K562 (cell line): ENCODE data around the gene YPEL1. TPM values are rescaled to one million over a fixed set of nuclear protein-coding genes. Genes with fewer than 3 reads are reported as not detected.

Experiments used
- BACH1 ChIP-seq: fragments of 200-800 bp; sonication (Bioruptor generic); IDR thresholded peaks from 2 replicates; pipeline ENCODE4 v1.6.1; 2016; ENCODE audit warnings: missing genetic modification characterization, missing compliant biosample characterization
- BRD4 ChIP-seq: fragments of 200-600 bp; sonication (generic); IDR thresholded peaks from 2 replicates; pipeline ENCODE4 v1.6.1; 2017; ENCODE audit warnings: inconsistent platforms
- BRF2 ChIP-seq: IDR thresholded peaks from 3 replicates; pipeline ENCODE4 v1.6.1; 2011; ENCODE audit warnings: borderline replicate concordance, mild to moderate bottlenecking; ENCODE audit not compliant: insufficient read length, insufficient read depth
- DNMT1 ChIP-seq: fragments of 450-650 bp; IDR thresholded peaks from 2 replicates; pipeline ENCODE4 v1.6.1; 2016; ENCODE audit warnings: antibody characterized with exemption, mild to moderate bottlenecking
- FOXJ2 ChIP-seq: fragments of 200-800 bp; sonication (Bioruptor generic); IDR thresholded peaks from 2 replicates; pipeline ENCODE4 v1.6.1; 2016; ENCODE audit warnings: missing genetic modification characterization, missing compliant biosample characterization
- GABPA ChIP-seq: fragments of 200-800 bp; sonication (Bioruptor generic); conservative IDR thresholded peaks from 2 replicates; pipeline ENCODE4 v1.6.1; 2016; ENCODE audit warnings: low read depth, missing genetic modification characterization, missing compliant biosample characterization
- MBD2 ChIP-seq: sonication (generic); IDR thresholded peaks from 2 replicates; pipeline ENCODE4 v1.6.1; 2016; ENCODE audit warnings: low read depth, borderline replicate concordance
- MIER1 ChIP-seq: fragments of 450-650 bp; IDR thresholded peaks from 2 replicates; pipeline ENCODE4 v1.6.1; 2016; ENCODE audit warnings: antibody characterized with exemption, mild to moderate bottlenecking, low read depth
- MTA3 ChIP-seq: fragments of 450-650 bp; formaldehyde crosslinking; IDR thresholded peaks from 2 replicates; pipeline ENCODE4 v1.6.1; 2017; ENCODE audit warnings: mild to moderate bottlenecking, borderline replicate concordance
- MYNN ChIP-seq, 2 experiments: sonication (generic); formaldehyde crosslinking in 1 of 2; IDR thresholded peaks; 2 replicates each; pipeline versions ENCODE4 v1.5.0 to v1.6.1; 2016 to 2020; ENCODE audit warnings: antibody characterized with exemption in 1 of 2, missing genetic modification reagents in 1 of 2
- NR1H2 ChIP-seq: sonication (generic); formaldehyde crosslinking; IDR thresholded peaks from 2 replicates; pipeline ENCODE4 v1.4.0; 2020; ENCODE audit warnings: mild to moderate bottlenecking, missing genetic modification reagents
- POLR2H ChIP-seq: IDR thresholded peaks from 2 replicates; pipeline ENCODE4 v1.6.1; 2016; ENCODE audit warnings: missing genetic modification characterization, low read depth, mild to moderate bottlenecking, control low read depth, missing compliant biosample characterization, moderate library complexity
- RB1 ChIP-seq: fragments of 450-650 bp; IDR thresholded peaks from 2 replicates; pipeline ENCODE4 v1.6.1; 2017; ENCODE audit warnings: low read depth, mild to moderate bottlenecking
- TCF7L2 ChIP-seq: fragments of 150-350 bp; IDR thresholded peaks from 2 replicates; pipeline ENCODE4 v1.6.1; 2016; ENCODE audit warnings: low read depth, mild to moderate bottlenecking, low read length, moderate library complexity
- YBX1 ChIP-seq: fragments of 450-650 bp; IDR thresholded peaks from 2 replicates; pipeline ENCODE4 v1.7.1; 2016; ENCODE audit warnings: mild to moderate bottlenecking
- ZBTB34 ChIP-seq: fragments of 250-450 bp; sonication (Bioruptor Pico); IDR thresholded peaks from 2 replicates; pipeline ENCODE4 v1.8.0; 2021; ENCODE audit warnings: mild to moderate bottlenecking, moderate library complexity
- ZFP36 ChIP-seq: fragments of 150-350 bp; IDR thresholded peaks from 2 replicates; pipeline ENCODE4 v1.6.1; 2018; ENCODE audit warnings: low read length, low read depth; ENCODE audit not compliant: partially characterized antibody
- ZNF165 ChIP-seq: fragments of 250-450 bp; sonication (Bioruptor Pico); IDR thresholded peaks from 2 replicates; pipeline ENCODE4 v1.4.0; 2020; ENCODE audit warnings: borderline replicate concordance
- ZNF384 ChIP-seq: IDR thresholded peaks from 2 replicates; pipeline ENCODE4 v1.6.1; 2012; ENCODE audit warnings: low read depth, low read length, improper control_type of control experiment
- ZNF695 ChIP-seq: fragments of 450-650 bp; formaldehyde crosslinking; IDR thresholded peaks from 2 replicates; pipeline ENCODE4 v1.4.0; 2020; ENCODE audit warnings: mild to moderate bottlenecking, moderate library complexity
- polyA plus RNA-seq, 8 experiments: library from polyadenylated mRNA; depleted of rRNA in 4 of 8; stranded (reverse) in 5 of 8; unstranded in 3 of 8; fragments of >200 nt; fragmentation: Nextera tagmentation in 2 of 8; fragmentation: Illumina TruSeq in 1 of 8; extraction: Ambion mirVana in 2 of 8; extraction: Trizol in 1 of 8; gene quantifications; 2 replicates each; pipeline versions ENCODE4 v1.2.1 to v1.2.3, GENCODE V29; 2011 to 2014; ENCODE audit warnings: inconsistent platforms in 1 of 8, missing spikeins in 1 of 8
- total RNA-seq, 7 experiments: library from RNA; depleted of rRNA in 6 of 7; stranded (reverse); fragments of >200 nt in 6 of 7; fragmentation: Illumina TruSeq in 2 of 7; extraction: Trizol in 2 of 7; gene quantifications; 2 replicates each; pipeline versions ENCODE4 v1.2.1 to v1.2.3, GENCODE V29; 2011 to 2021; ENCODE audit warnings: low replicate concordance in 1 of 7

Gene YPEL1
- total and polyA plus RNA-seq, 9 of the 15 experiments (the other 6 are each of a cell fraction or from before 2014, with no cell fraction given), result 0.07 to 2.2 (median 0.46) TPM

- TF ChIP-seq TCF7L2 (no peak; the same call in none of the 2 replicates), DNMT1 (no peak), MTA3 (no peak), GABPA (no peak), BRD4 (no peak), MIER1 (no peak), NR1H2 (CRISPR knock-in tag) (no peak), YBX1 (no peak), ZNF695 (CRISPR knock-in tag) (no peak), FOXJ2 (tag) (no peak), BRF2 (no peak), ZNF165 (CRISPR knock-in tag) (no peak), BACH1 (tag) (no peak), ZFP36 (peak; percentile 36), MYNN (IDR thresholded peaks at IDR 0.05) (no peak), MYNN (CRISPR knock-in tag; IDR thresholded peaks at IDR 0.05) (no peak), MBD2 (no peak), ZBTB34 (CRISPR knock-in tag) (no peak), POLR2H (tag) (no peak), RB1 (no peak), ZNF384 (peak; percentile 38; the same call in 1 of the 2 replicates)
Observed at GRCh38 chr22:21657360-21658032, 78.1 kb downstream of the YPEL1 start (continued).
